OCI-LY7 (cell line): ENCODE data around the gene MTMR8.

ENCODE experiments used
- CTCF ChIP-seq: fragments of 200-600 bp; sonication (generic); conservative IDR thresholded peaks from 2 replicates; pipeline ENCODE4 v1.5.1; 2014; ENCODE audit warnings: mild to moderate bottlenecking, antibody characterized with exemption, low read length, moderate library complexity, mixed read lengths
- EZH2phosphoT487 ChIP-seq: fragments of 200-600 bp; sonication (generic); IDR thresholded peaks from 2 replicates; pipeline ENCODE4 v1.6.1; 2018; ENCODE audit warnings: low read depth, borderline replicate concordance, mild to moderate bottlenecking, mixed run types, antibody characterized with exemption, low read length, moderate library complexity, mixed read lengths

GRCh38 chrX:64342811-64343210, 52.4 kb downstream of the MTMR8 start:
- TF ChIP-seq CTCF, result no peak
- TF ChIP-seq EZH2phosphoT487, result no peak
